ENCODE data around the gene RNF4.

DNA sequence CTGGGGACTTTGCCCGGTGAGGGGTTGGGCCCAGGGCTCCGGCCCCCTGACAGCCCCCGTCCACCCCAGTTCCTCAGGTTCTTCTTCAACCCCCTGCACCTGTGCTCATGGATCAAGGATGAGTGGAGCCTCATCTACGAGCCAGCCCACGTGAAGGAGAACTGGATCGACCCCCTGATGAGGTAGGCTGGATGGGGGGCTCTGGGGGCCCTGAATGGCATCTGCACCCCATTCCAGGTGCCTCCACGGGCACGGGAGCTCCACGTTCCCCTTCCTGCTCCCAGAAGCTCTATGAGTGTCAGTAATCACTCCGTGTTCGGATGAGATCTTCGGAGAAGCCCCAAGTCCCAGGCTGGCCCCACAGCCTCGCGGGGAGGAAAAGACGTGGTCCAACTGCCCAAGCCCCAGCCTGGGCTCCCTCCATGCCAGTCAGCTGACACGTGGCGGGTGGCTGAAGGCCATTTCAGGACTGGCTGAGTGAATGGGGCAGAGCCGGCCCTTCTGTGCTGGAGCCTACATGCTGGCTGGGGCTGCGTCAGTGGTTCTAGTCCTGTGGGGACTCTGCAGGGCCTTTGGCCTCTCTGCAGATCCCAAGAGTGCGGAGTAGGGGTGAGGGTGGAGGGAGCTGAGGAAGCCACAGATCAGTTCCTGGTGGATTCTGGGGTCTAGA is 25.7 kb upstream of the RNF4 start:
- no peak for TF ChIP-seq SUZ12 (IDR thresholded peaks at IDR 0.05; ENCODE audit: extremely low read depth, insufficient read depth, insufficient read length)
- no peak for TF ChIP-seq YY1 (IDR thresholded peaks at IDR 0.05; ENCODE audit: insufficient read depth, insufficient read length)
- no peak for TF ChIP-seq ZNF274 (IDR thresholded peaks at IDR 0.05; ENCODE audit: low read depth, low read length)
